Natural killer cell (primary cell): ENCODE measurements around the gene C17orf107. TPM values are rescaled to one million over a fixed set of nuclear protein-coding genes. Genes with fewer than 3 reads are reported as not detected.
"Not testable (repeated sequence)": the region's sequence is repeated elsewhere in the genome, so short reads cannot be mapped to it uniquely, and the experiment has no call there.

Source experiments
- ATAC-seq, 3 donors: fragments of 150-1000 bp in 2 of 3; fragments of 200-7000 bp in 1 of 3; cut with Tn5 transposase; 1 replicate in 1 of 3; 2 replicates in 2 of 3; pipeline ENCODE4 v1.10.0; 2021; ENCODE audit warnings: mild to moderate bottlenecking in 2 of 3, moderate library complexity in 2 of 3
- DNase-seq, 2 donors: peaks; one replicate each; pipeline versions ENCODE4 v3.0.0 to v3.0.0-alpha.2; 2013 to 2021; ENCODE audit warnings: mixed read lengths in 1 of 2
- H3K27ac ChIP-seq: one replicate; pipeline ENCODE4 v1.5.1; 2013; ENCODE audit warnings: mild to moderate bottlenecking, low read length
- H3K27me3 ChIP-seq: one replicate; pipeline ENCODE4 v1.6.1; 2013; ENCODE audit warnings: low read length; ENCODE audit not compliant: control insufficient read depth, insufficient read depth
- H3K36me3 ChIP-seq: one replicate; pipeline ENCODE4 v1.6.1; 2013; ENCODE audit warnings: low read length; ENCODE audit not compliant: control insufficient read depth, insufficient read depth
- H3K4me1 ChIP-seq: one replicate; pipeline ENCODE4 v1.6.1; 2013; ENCODE audit warnings: low read length; ENCODE audit not compliant: control insufficient read depth, insufficient read depth
- H3K4me3 ChIP-seq: one replicate; pipeline ENCODE4 v1.5.1; 2013; ENCODE audit warnings: low read length
- H3K9me3 ChIP-seq: one replicate; pipeline ENCODE4 v1.6.1; 2013; ENCODE audit warnings: low read length; ENCODE audit not compliant: control insufficient read depth, insufficient read depth
- H3K27ac Mint-ChIP-seq, 2 donors: one replicate each; pipeline ENCODE4 v1.8.0; 2022; ENCODE audit warnings: mild to moderate bottlenecking in 2 of 2, mixed read lengths in 2 of 2, moderate library complexity in 1 of 2
- H3K27me3 Mint-ChIP-seq, 2 donors: one replicate each; pipeline ENCODE4 v1.8.0; 2022; ENCODE audit warnings: low read depth in 2 of 2, mixed read lengths in 2 of 2
- H3K36me3 Mint-ChIP-seq: one replicate; pipeline ENCODE4 v1.8.0; 2022; ENCODE audit warnings: mixed read lengths
- H3K4me1 Mint-ChIP-seq, 2 donors: one replicate each; pipeline ENCODE4 v1.8.0; 2022; ENCODE audit warnings: mixed read lengths in 2 of 2
- H3K4me3 Mint-ChIP-seq: one replicate; pipeline ENCODE4 v1.8.0; 2022; ENCODE audit warnings: mild to moderate bottlenecking, moderate library complexity, mixed read lengths
- H3K9me3 Mint-ChIP-seq, 2 donors: one replicate each; pipeline ENCODE4 v1.8.0; 2022; ENCODE audit warnings: mixed read lengths in 2 of 2
- WGBS: methylation state at CpG from one replicate; pipeline ENCODE4 v1.1.7; 2013; ENCODE audit warnings: missing lambda C conversion rate; ENCODE audit not compliant: insufficient coverage; 5-methylcytosine and 5-hydroxymethylcytosine counted together
- intact Hi-C: fragments of 100-400 bp; cut with micrococcal nuclease; formaldehyde crosslinking; loops from one replicate; pipeline ENCODE4 v1.14.2; 2022
- total RNA-seq, 4 donors: library from RNA; stranded (reverse); fragments of 120-200 nt in 1 of 4; gene quantifications; one replicate each; pipeline versions ENCODE4 v1.2.3 to v1.2.4, GENCODE V29; 2013 to 2022
- TF ChIP-seq, protein P1 (sequence below): fragments of 200-600 bp; IDR thresholded peaks from one replicate; pipeline ENCODE4 v1.8.0; 2022; ENCODE audit warnings: antibody characterized with exemption

Gene C17orf107
- total RNA-seq, 3 donors from 2014 or later (not counting 1 experiment from before 2014, with no cell fraction given): 24.4 to 30.2 (median 27.5) TPM

DNA sequence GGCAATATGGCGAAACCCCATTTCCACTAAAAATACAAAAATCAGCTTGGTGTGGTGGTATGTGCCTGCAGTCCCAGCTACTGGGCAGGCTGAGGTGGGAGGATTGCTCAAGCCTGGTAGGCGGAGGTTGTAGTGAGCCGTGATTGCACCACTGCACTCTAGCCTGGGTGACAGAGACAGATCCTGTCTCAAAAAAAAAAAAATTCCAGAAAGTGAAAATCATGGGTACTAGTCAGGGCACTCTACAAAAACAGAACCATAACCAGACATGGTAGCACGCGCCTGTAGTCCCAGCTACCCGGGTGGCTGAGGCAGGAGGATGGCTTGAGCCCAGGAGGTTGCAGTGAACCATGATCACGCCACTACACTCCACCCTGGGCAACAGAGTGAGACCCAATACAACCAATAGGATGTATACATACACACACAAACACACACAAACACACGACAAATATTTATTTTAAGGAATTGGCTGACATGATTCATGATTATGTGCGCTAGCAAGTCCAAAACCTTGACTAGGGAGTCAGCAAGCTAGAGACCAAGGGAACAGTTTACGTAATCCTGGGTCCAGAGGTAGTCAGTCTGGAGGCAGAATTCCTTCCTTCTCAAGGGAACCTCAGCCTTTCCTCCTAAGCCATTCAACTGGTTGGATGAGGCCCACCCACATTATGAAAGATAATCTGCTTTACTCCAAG, 21.2 kb downstream of the C17orf107 start:
- ATAC-seq (peak in 1 of 3 donors; percentile 43), DNase-seq (no peak)
- Histone ChIP-seq H3K4me1 (no peaks in the 10 kb centered on the region), H3K4me3 (no peak overlapping the region), H3K36me3 (no peaks in the 10 kb centered on the region), H3K27ac (no peak overlapping the region), H3K27me3 (no peaks in the 10 kb centered on the region), H3K9me3 (no peaks in the 10 kb centered on the region)
- Mint-ChIP-seq H3K27ac (no peak overlapping the region), H3K36me3 (no peaks in the 10 kb centered on the region), H3K27me3 (no peaks in the 10 kb centered on the region), H3K4me3 (no peak overlapping the region), H3K9me3 (no peaks in the 10 kb centered on the region), H3K4me1 (no peaks in the 10 kb centered on the region)
- intact Hi-C loops: no loop called here
- TF ChIP-seq, protein P1, sequence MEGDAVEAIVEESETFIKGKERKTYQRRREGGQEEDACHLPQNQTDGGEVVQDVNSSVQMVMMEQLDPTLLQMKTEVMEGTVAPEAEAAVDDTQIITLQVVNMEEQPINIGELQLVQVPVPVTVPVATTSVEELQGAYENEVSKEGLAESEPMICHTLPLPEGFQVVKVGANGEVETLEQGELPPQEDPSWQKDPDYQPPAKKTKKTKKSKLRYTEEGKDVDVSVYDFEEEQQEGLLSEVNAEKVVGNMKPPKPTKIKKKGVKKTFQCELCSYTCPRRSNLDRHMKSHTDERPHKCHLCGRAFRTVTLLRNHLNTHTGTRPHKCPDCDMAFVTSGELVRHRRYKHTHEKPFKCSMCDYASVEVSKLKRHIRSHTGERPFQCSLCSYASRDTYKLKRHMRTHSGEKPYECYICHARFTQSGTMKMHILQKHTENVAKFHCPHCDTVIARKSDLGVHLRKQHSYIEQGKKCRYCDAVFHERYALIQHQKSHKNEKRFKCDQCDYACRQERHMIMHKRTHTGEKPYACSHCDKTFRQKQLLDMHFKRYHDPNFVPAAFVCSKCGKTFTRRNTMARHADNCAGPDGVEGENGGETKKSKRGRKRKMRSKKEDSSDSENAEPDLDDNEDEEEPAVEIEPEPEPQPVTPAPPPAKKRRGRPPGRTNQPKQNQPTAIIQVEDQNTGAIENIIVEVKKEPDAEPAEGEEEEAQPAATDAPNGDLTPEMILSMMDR: no peak
- WGBS: 94% methylated on average over 9 of the region's 10 CpGs

DNA sequence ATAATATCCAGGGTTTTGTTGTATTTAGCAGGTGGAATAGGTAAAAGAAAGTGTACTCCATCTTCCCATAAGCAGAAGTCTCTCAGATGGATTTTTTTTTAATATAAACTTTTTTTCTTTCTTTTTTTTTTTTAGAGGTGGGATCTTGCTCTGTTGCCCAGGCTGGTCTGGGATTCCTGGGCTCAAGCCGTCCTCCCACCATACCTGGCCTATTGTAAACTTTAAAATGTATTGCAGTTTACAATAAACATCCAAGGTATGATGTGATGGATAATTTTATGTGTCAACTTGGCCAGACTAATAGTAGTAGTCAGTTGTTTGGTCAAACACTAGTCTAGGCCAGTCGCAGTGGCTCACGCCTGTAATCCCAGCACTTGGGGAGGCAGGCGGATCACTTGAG, 22.0 kb downstream of the C17orf107 start:
- H3K27me3 ChIP-seq: no peaks in the 10 kb centered on the region
- no peaks in the 10 kb centered on the region for H3K4me1 ChIP-seq
- H3K36me3 Mint-ChIP-seq: no peaks in the 10 kb centered on the region
- no peak for DNase-seq
- H3K36me3 ChIP-seq: no peaks in the 10 kb centered on the region
- H3K4me3 ChIP-seq: no peak overlapping the region
- H3K27ac Mint-ChIP-seq: no peak overlapping the region
- H3K9me3 Mint-ChIP-seq: no peaks in the 10 kb centered on the region
- H3K27ac ChIP-seq: no peak overlapping the region
- H3K9me3 ChIP-seq: no peaks in the 10 kb centered on the region
- no peak overlapping the region for H3K4me3 Mint-ChIP-seq
- TF ChIP-seq, protein P1: no peak
- intact Hi-C loops: no loop called here
- H3K27me3 Mint-ChIP-seq: no peaks in the 10 kb centered on the region
- H3K4me1 Mint-ChIP-seq: no peaks in the 10 kb centered on the region
- no peak for ATAC-seq
- WGBS: 100% methylated on average over 2 of the region's 4 CpGs

DNA sequence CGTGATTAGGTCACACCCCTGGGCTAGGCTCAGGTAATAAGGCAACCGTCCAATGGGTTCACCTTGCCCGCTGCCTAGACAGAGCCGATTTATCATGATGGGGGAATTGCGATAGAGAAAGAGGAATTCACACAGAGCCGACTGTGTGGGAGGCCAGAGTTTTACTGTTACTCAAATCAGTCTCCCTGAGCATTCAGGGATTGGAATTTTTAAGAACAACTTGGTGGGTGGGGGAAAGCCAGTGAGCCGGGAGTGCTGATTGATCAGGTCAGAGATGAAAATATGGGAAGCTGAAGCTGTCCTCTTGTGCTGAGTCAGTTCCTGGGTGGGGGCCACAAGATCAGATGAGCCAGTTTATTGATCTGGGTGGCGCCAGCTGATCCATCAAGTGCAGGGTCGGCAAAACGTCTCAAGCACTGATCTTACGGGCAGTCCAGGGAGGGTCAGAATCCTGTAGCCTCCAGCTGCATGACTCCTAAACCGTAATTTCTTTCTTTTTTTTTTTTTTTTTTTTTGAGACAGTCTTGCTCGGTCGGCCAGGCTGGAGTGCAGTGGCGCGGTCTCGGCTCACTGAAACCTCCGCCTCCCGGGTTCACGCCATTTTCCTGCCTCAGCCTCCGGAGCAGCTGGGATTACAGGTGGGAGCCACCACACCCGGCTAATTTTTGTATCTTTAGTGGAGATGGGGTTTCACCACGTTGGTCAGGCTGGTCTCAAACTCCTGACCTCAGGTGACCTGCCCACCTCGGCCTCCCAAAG, 27.4 kb downstream of the C17orf107 start:
- H3K27me3 Mint-ChIP-seq, H3K27ac Mint-ChIP-seq, DNase-seq, intact Hi-C loops, H3K4me3 ChIP-seq, H3K9me3 ChIP-seq, H3K4me1 ChIP-seq, H3K9me3 Mint-ChIP-seq, H3K4me1 Mint-ChIP-seq, H3K27me3 ChIP-seq, ATAC-seq, H3K36me3 ChIP-seq, H3K4me3 Mint-ChIP-seq, H3K36me3 Mint-ChIP-seq, H3K27ac ChIP-seq: not testable (repeated sequence)
- WGBS: 97% methylated on average over 23 of the region's 24 CpGs

DNA sequence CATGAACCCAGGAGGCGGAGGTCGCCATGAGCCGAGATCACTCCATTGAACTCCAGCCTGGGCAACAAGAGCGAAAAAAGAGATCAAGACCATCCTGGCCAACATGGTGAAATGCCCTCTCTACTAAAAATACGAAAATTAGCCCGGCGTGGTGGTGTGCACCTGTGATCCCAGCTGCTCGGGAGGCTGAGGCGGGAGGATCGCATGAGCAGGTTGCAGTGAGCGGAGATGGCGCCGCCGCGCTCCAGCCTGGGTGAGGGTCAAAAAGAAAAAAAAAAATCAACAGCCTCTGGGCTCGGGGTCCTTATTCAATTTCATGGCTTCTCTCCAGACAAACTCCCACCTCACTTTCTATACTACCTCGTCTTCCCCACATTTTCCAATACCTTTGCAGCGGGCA, 29.5 kb downstream of the C17orf107 start:
- Histone ChIP-seq H3K27me3 (no peaks in the 10 kb centered on the region), H3K9me3 (no peaks in the 10 kb centered on the region), H3K27ac (no peak overlapping the region), H3K36me3 (no peaks in the 10 kb centered on the region), H3K4me1 (peaks cover 14% of the 10 kb centered on the region), H3K4me3 (no peak overlapping the region)
- Mint-ChIP-seq H3K4me3 (no peak overlapping the region), H3K4me1 (peaks cover 11 to 18% of the 10 kb centered on the region in 2 donors), H3K27ac (no peak overlapping the region), H3K27me3 (peaks cover 0 to under 1% of the 10 kb centered on the region in 2 donors), H3K9me3 (no peaks in the 10 kb centered on the region), H3K36me3 (no peaks in the 10 kb centered on the region)
- WGBS: 97% methylated on average over 18 of the region's 18 CpGs
- DNase-seq (no peak), ATAC-seq (no peak)
- intact Hi-C loops: no loop called here
- TF ChIP-seq, protein P1: no peak
